OCI-LY7 (cell line): ENCODE measurements around the gene HASPIN. TPM values are rescaled to one million over a fixed set of nuclear protein-coding genes. Genes with fewer than 3 reads are reported as not detected.

Experiments
- BruUV-seq: library from RNA; stranded (reverse); fragments of 400-500 nt; replicated peaks from 2 replicates; lab custom pipeline; 2021; lab: Mats Ljungman, UMichigan
- CTCF ChIA-PET: fragments of 300-600 bp; sonication (Branson Sonifier 250); formaldehyde crosslinking; loops from one replicate; lab custom pipeline; 2022; ENCODE audit warnings: antibody characterized with exemption; ENCODE audit not compliant: unreplicated experiment; lab: Charles Lee
- POLR2A ChIA-PET: fragments of 300-600 bp; sonication (Branson Sonifier 250); formaldehyde crosslinking; loops from one replicate; lab custom pipeline; 2022; ENCODE audit warnings: antibody characterized with exemption; lab: Charles Lee
- DNase-seq: peaks from one replicate; pipeline ENCODE4 v3.0.0-alpha.2; 2015; ENCODE audit warnings: low spot score
- H2AFZ ChIP-seq: fragments of 200-600 bp; sonication (generic), shearing (Covaris generic); 2 replicates; pipeline ENCODE4 v1.6.1; 2014; ENCODE audit warnings: mild to moderate bottlenecking, antibody characterized with exemption, low read length, moderate library complexity
- H3K27ac ChIP-seq: fragments of 200-600 bp; sonication (generic); 2 replicates; pipeline ENCODE4 v1.5.1; 2014; ENCODE audit warnings: mixed run types, low read depth, mild to moderate bottlenecking, moderate library complexity, low read length, inconsistent platforms; ENCODE audit not compliant: poor library complexity, severe bottlenecking
- H3K36me3 ChIP-seq: fragments of 200-600 bp; sonication (generic); 2 replicates; pipeline ENCODE4 v1.6.1; 2014; ENCODE audit warnings: mild to moderate bottlenecking, antibody characterized with exemption, low read length, moderate library complexity, mixed read lengths; ENCODE audit not compliant: insufficient read depth
- H3K4me1 ChIP-seq: fragments of 200-600 bp; sonication (generic); 2 replicates; pipeline ENCODE4 v1.5.1; 2014; ENCODE audit warnings: mild to moderate bottlenecking, low read length; ENCODE audit not compliant: insufficient read depth, poor library complexity, severe bottlenecking
- H3K4me2 ChIP-seq: fragments of 200-600 bp; sonication (generic); 2 replicates; pipeline ENCODE4 v1.6.1; 2014; ENCODE audit warnings: mild to moderate bottlenecking, low read length
- H3K4me3 ChIP-seq: fragments of 200-600 bp; sonication (generic); 2 replicates; pipeline ENCODE4 v1.5.1; 2014; ENCODE audit warnings: mild to moderate bottlenecking, low read depth, low read length; ENCODE audit not compliant: poor library complexity, severe bottlenecking
- H3K79me2 ChIP-seq: fragments of 200-600 bp; sonication (generic); 2 replicates; pipeline ENCODE4 v1.6.1; 2016; ENCODE audit warnings: low read depth, mild to moderate bottlenecking, low read length, moderate library complexity, mixed read lengths; ENCODE audit not compliant: insufficient read depth
- H3K9me2 ChIP-seq: fragments of 200-600 bp; sonication (generic); 2 replicates; pipeline ENCODE4 v1.6.1; 2016; ENCODE audit warnings: mild to moderate bottlenecking, low read length, mixed read lengths; ENCODE audit not compliant: insufficient read depth
- H3K9me3 ChIP-seq: fragments of 200-600 bp; sonication (generic); 2 replicates; pipeline ENCODE4 v1.6.1; 2014; ENCODE audit warnings: mild to moderate bottlenecking, mixed run types, low read length, mixed read lengths
- H4K20me1 ChIP-seq: fragments of 200-600 bp; sonication (generic); 2 replicates; pipeline ENCODE4 v1.6.1; 2014; ENCODE audit warnings: mild to moderate bottlenecking, antibody characterized with exemption, low read length, moderate library complexity, mixed read lengths; ENCODE audit not compliant: insufficient read depth
- CTCF ChIP-seq: fragments of 200-600 bp; sonication (generic); conservative IDR thresholded peaks from 2 replicates; pipeline ENCODE4 v1.5.1; 2014; ENCODE audit warnings: mild to moderate bottlenecking, antibody characterized with exemption, low read length, moderate library complexity, mixed read lengths
- EZH2phosphoT487 ChIP-seq: fragments of 200-600 bp; sonication (generic); IDR thresholded peaks from 2 replicates; pipeline ENCODE4 v1.6.1; 2018; ENCODE audit warnings: low read depth, borderline replicate concordance, mild to moderate bottlenecking, mixed run types, antibody characterized with exemption, low read length, moderate library complexity, mixed read lengths
- intact Hi-C: fragments of 100-400 bp; cut with micrococcal nuclease; formaldehyde crosslinking; loops from one replicate; pipeline ENCODE4 v1.10.0; 2022; ENCODE audit not compliant: unreplicated experiment
- total RNA-seq, 2 experiments: library from RNA; depleted of rRNA in 1 of 2; stranded (reverse); fragments of >200 nt in 1 of 2; shearing (Covaris generic) in 1 of 2; gene quantifications; 2 replicates each; pipeline ENCODE4 v1.2.3, GENCODE V29; 2014 to 2022

Gene HASPIN
- total RNA-seq, 2 experiments from 2014 or later = 66.2 to 88.6 TPM

DNA sequence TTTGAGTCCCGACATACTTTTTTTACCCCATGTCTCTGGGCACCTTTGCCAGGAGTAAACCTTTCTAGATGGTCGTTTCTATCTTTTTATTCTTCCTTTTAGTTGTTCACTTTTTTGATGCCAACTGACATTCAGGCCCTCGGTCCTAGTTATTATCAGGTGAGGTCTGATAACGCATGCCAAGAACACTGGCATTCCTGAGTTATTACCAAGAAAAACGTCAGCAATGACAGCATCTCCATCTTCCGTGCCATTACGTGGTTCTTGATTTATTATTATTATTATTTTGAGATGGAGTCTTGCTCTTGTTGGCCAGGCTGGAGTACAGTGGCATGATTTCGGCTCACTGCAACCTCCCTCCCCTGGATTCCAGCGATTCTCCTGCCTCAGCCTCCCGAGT is 21.4 kb downstream of the HASPIN start:
- ChIA-PET POLR2A (interaction anchor here (0.6 kb wide), 1 partner anchor 11 kb away, joined by 3 read pairs; no protein-coding TSS in a partner anchor), CTCF (no interaction called here)
- Histone ChIP-seq H3K27ac (no peak overlapping the region), H3K79me2 (no peaks in the 10 kb centered on the region), H3K4me3 (no peak overlapping the region), H3K9me3 (no peaks in the 10 kb centered on the region), H2AFZ (no peak overlapping the region), H3K9me2 (no peaks in the 10 kb centered on the region), H3K36me3 (no peaks in the 10 kb centered on the region), H4K20me1 (no peaks in the 10 kb centered on the region), H3K4me2 (no peak overlapping the region), H3K4me1 (peaks cover 15% of the 10 kb centered on the region)
- no peak for DNase-seq
- intact Hi-C loops = no loop called here
- TF ChIP-seq CTCF = no peak
- BruUV-seq = no TSS peak

GRCh38 chr17:3747805-3748204 is 24.1 kb downstream of the HASPIN start:
- H3K9me2 ChIP-seq = no peaks in the 10 kb centered on the region
- ChIA-PET POLR2A (interaction anchor here (0.5 to 0.9 kb wide), 3 partner anchors 53 to 110 kb away, joined by 3 to 5 read pairs (median 4); no protein-coding TSS in a partner anchor), CTCF (interaction anchor here (0.6 kb wide), 2 partner anchors 67 to 261 kb away, joined by 3 read pairs; no protein-coding TSS in a partner anchor)
- BruUV-seq = no TSS peak
- no peak overlapping the region for H3K4me2 ChIP-seq
- no peaks in the 10 kb centered on the region for H3K79me2 ChIP-seq
- no peak overlapping the region for H3K27ac ChIP-seq
- no peaks in the 10 kb centered on the region for H3K36me3 ChIP-seq
- no peak overlapping the region for H3K4me3 ChIP-seq
- intact Hi-C loops = no loop called here
- peaks cover 15% of the 10 kb centered on the region for H3K4me1 ChIP-seq
- DNase-seq = no peak
- H4K20me1 ChIP-seq = no peaks in the 10 kb centered on the region
- no peak overlapping the region for H2AFZ ChIP-seq
- no peaks in the 10 kb centered on the region for H3K9me3 ChIP-seq
- TF ChIP-seq EZH2phosphoT487 = no peak
- no peak for TF ChIP-seq CTCF

DNA sequence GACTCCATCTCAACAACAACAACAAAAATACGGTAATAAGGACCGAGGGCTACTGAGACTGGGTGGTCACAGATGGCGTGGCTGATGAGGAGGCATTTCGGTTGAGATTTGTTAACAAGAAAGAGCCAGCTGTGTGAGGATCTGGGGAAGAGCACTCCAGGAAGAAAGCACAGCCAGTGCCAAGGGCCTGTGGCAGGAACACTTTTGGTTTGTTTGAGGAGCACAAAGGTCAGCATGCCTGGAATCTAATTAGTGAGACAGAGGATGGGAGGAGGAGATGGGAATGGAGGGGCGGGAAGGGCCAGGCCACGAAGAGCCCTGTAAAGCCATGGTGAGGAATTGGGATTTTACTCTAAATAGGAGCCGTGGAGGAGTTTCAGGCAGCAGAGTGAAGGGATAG is 24.9 kb downstream of the HASPIN start:
- no peak for DNase-seq
- CTCF ChIA-PET = no interaction called here
- BruUV-seq = no TSS peak
- Histone ChIP-seq H3K9me2 (no peaks in the 10 kb centered on the region), H3K36me3 (no peaks in the 10 kb centered on the region), H3K27ac (no peak overlapping the region), H4K20me1 (no peaks in the 10 kb centered on the region), H3K79me2 (no peaks in the 10 kb centered on the region), H3K9me3 (no peaks in the 10 kb centered on the region), H2AFZ (no peak overlapping the region), H3K4me1 (peaks cover 15% of the 10 kb centered on the region), H3K4me3 (no peak overlapping the region), H3K4me2 (no peak overlapping the region)
- no peak for TF ChIP-seq CTCF
- no peak for TF ChIP-seq EZH2phosphoT487
- POLR2A ChIA-PET = no interaction called here
- intact Hi-C loops = no loop called here
